Measurements from ENCODE around the gene SLC25A4. TPM values are rescaled to one million over a fixed set of nuclear protein-coding genes. Genes with fewer than 3 reads are reported as not detected.

SLC25A4 gene
- total and polyA plus RNA-seq, 2 of the 4 experiments (the other 2 are of a cell fraction), result 16.0 to 21.6 TPM

DNA sequence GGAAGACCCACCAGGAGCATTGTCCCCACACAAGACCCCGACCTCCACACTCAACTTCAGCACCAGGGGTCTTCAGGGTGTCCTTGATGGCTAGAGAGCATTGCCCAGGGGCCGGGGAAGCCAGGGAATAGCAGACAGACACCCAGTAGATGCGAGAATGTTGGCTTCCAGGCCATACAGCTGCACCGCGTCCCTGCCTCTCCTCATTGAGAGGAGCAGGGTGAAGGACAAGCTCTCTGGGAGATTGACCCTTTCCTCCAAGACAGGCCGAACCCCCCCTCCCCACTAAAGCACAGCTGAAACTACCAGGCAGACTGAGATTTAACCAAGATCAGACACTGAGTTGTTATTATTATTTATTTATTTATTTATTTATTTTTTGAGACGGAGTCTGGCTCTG is 42.6 kb upstream of the SLC25A4 start:
- ATAC-seq (ENCODE audit: low read depth), result no peak
- no peak overlapping the region for H3K14ac ChIP-seq (replicated peaks; ENCODE audit: low read depth, low read length)
- H2AK5ac ChIP-seq (ENCODE audit: low read depth, low read length), result no peak overlapping the region
- no peak overlapping the region for H3K27ac ChIP-seq (ENCODE audit: insufficient read depth, low read length)
- no peaks in the 10 kb centered on the region for H3K9me1 ChIP-seq (ENCODE audit: insufficient read depth, low read length)
- ChIA-PET CTCF (no interaction called here), POLR2A (ENCODE audit: unreplicated experiment) (no interaction called here)
- H2BK15ac ChIP-seq (ENCODE audit: low read depth, low read length), result no peak overlapping the region
- BruUV-seq (replicated peaks), result no TSS peak
- no peak overlapping the region for H2AK9ac ChIP-seq (replicated peaks; ENCODE audit: low read depth, low read length, poor library complexity)
- H3K9ac ChIP-seq (ENCODE audit: low read depth, low read length), result no peak overlapping the region
- no peak for DNase-seq
- no peak overlapping the region for H3K56ac ChIP-seq (ENCODE audit: extremely low read depth, insufficient read depth, low read length)
- TF ChIP-seq MXI1 (IDR thresholded peaks at IDR 0.05; ENCODE audit: borderline replicate concordance, low read depth, low read length), result no peak
- no peak for TF ChIP-seq RFX5 (IDR thresholded peaks at IDR 0.05; ENCODE audit: low read depth, low read length)
- TF ChIP-seq BHLHE40 (IDR thresholded peaks at IDR 0.05; ENCODE audit: low read depth, low read length), result no peak
- TF ChIP-seq, protein P1, sequence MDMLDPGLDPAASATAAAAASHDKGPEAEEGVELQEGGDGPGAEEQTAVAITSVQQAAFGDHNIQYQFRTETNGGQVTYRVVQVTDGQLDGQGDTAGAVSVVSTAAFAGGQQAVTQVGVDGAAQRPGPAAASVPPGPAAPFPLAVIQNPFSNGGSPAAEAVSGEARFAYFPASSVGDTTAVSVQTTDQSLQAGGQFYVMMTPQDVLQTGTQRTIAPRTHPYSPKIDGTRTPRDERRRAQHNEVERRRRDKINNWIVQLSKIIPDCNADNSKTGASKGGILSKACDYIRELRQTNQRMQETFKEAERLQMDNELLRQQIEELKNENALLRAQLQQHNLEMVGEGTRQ (IDR thresholded peaks at IDR 0.05; ENCODE audit: low read depth, low read length), result no peak
- no peak for TF ChIP-seq RAD21 (IDR thresholded peaks at IDR 0.05; ENCODE audit: low read length)
- no peak for TF ChIP-seq CEBPB (IDR thresholded peaks at IDR 0.05; ENCODE audit: low read depth, low read length)
- no peak for TF ChIP-seq SMC3 (IDR thresholded peaks at IDR 0.05; ENCODE audit: low read depth, low read length)
- TF ChIP-seq POLR2A (IDR thresholded peaks at IDR 0.05; ENCODE audit: low read depth, low read length), result no peak
- TF ChIP-seq MAFK (IDR thresholded peaks at IDR 0.05; ENCODE audit: low read depth, low read length), result no peak
- H3K4me2 ChIP-seq (ENCODE audit: low read depth, low read length), result no peak overlapping the region
- no peak overlapping the region for H3K23ac ChIP-seq (ENCODE audit: low read depth, low read length)
- no peak overlapping the region for H2BK5ac ChIP-seq (ENCODE audit: low read depth, low read length, poor library complexity, severe bottlenecking)
- no peaks in the 10 kb centered on the region; the same call in 1 of the 2 replicates for H3K4me1 ChIP-seq (ENCODE audit: control insufficient read depth, insufficient read depth, low read length)
- H4K20me1 ChIP-seq (ENCODE audit: insufficient read depth, low read length), result no peaks in the 10 kb centered on the region
- dilution Hi-C loops (cut with HindIII; ENCODE audit: low sequenced_read_pairs, unreplicated experiment) (no loop called here), in situ Hi-C loops (cut with MboI; ENCODE audit: low sequenced_read_pairs) (no loop called here), intact Hi-C loops (cut with micrococcal nuclease) (no loop called here)
- H3K4ac ChIP-seq (ENCODE audit: low read depth, low read length), result no peak overlapping the region
- H3K27me3 ChIP-seq (ENCODE audit: control insufficient read depth, insufficient read depth, low read length), result peaks cover 12% of the 10 kb centered on the region
- H3K4me3 ChIP-seq (ENCODE audit: insufficient read depth, low read depth, low read length), result no peak overlapping the region
- no peaks in the 10 kb centered on the region for H3K36me3 ChIP-seq (ENCODE audit: control insufficient read depth, insufficient read depth, low read length)
- H3K9me3 ChIP-seq (ENCODE audit: control insufficient read depth, insufficient read depth, low read length), result no peaks in the 10 kb centered on the region
- no peak overlapping the region for H4K91ac ChIP-seq (ENCODE audit: insufficient read depth, low read depth, low read length)
- no peak overlapping the region for H4K5ac ChIP-seq (ENCODE audit: low read depth, low read length)
- H2BK20ac ChIP-seq (ENCODE audit: low read depth, low read length), result no peak overlapping the region
- WGBS, 2 experiments (ENCODE audit: extremely low coverage in 2 of 2, insufficient read length in 1 of 2), result no CpG with 5 or more reads among the region's 7 CpGs
- H2AFZ ChIP-seq (replicated peaks; ENCODE audit: low read length, poor library complexity), result no peak overlapping the region
- no peak overlapping the region for H4K8ac ChIP-seq (ENCODE audit: low read depth in 2 of 2, low read length in 2 of 2)
- H2BK120ac ChIP-seq (ENCODE audit: low read depth, low read length), result no peak overlapping the region
- no peak overlapping the region for H3K18ac ChIP-seq (ENCODE audit: low read depth, low read length)
- H3K79me1 ChIP-seq (ENCODE audit: low read depth in 1 of 2, low read length in 2 of 2), result no peaks in the 10 kb centered on the region

Data from IMR-90 (cell line).